Left ventricle myocardium inferior (tissue), 1 donor: ENCODE data around the gene FYB1. TPM values are rescaled to one million over a fixed set of nuclear protein-coding genes. Genes with fewer than 3 reads are reported as not detected.

Source experiments
- DNase-seq: peaks from one replicate; pipeline ENCODE4 v3.0.0-alpha.2; 2020
- H3K27ac ChIP-seq: fragments of 200-600 bp; replicated peaks from 2 replicates; pipeline ENCODE4 v1.8.0; 2021
- H3K27me3 ChIP-seq: fragments of 200-600 bp; 2 replicates; pipeline ENCODE4 v1.8.0; 2021; ENCODE audit warnings: low read depth
- H3K36me3 ChIP-seq: fragments of 200-600 bp; 2 replicates; pipeline ENCODE4 v1.8.0; 2021
- H3K4me1 ChIP-seq: fragments of 200-600 bp; 2 replicates; pipeline ENCODE4 v1.8.0; 2021
- H3K4me3 ChIP-seq: fragments of 200-600 bp; 2 replicates; pipeline ENCODE4 v1.8.0; 2021; ENCODE audit warnings: mild to moderate bottlenecking, moderate library complexity
- H3K9me3 ChIP-seq: fragments of 200-600 bp; replicated peaks from 2 replicates; pipeline ENCODE4 v1.8.0; 2021
- intact Hi-C: fragments of 100-400 bp; cut with micrococcal nuclease; formaldehyde crosslinking; loops from one replicate; pipeline ENCODE4 v1.11.0; 2022
- total RNA-seq: library from RNA; stranded (reverse); fragmentation: NEBNext Ultra II Directional; extraction: Animal tissue kit (Norgen Biotek cat#: 25700); gene quantifications from one replicate; pipeline ENCODE4 v1.2.1, GENCODE V29; 2021
- TF ChIP-seq, protein P1 (sequence below): fragments of 200-600 bp; IDR thresholded peaks from 2 replicates; pipeline ENCODE4 v1.8.0; 2021; ENCODE audit warnings: antibody characterized with exemption, mild to moderate bottlenecking, borderline replicate concordance
- donor health status: DM: no; HTN: yes; CAD: no; lungs with severe emphysema.

The FYB1 gene
- total RNA-seq, 1 donor from 2014 or later, result 4.9 TPM

GRCh38 chr5:39072925-39073766 lies 146.2 kb downstream of the FYB1 start:
- intact Hi-C loops, result no loop called here
- Histone ChIP-seq H3K27me3 (no peaks in the 10 kb centered on the region), H3K4me3 (peak overlapping the region; percentile 91), H3K4me1 (peaks cover 76% of the 10 kb centered on the region), H3K36me3 (peaks cover 6% of the 10 kb centered on the region), H3K9me3 (no peaks in the 10 kb centered on the region), H3K27ac (peak overlapping the region; percentile 99)
- peak; percentile 33 for DNase-seq
- TF ChIP-seq, protein P1, sequence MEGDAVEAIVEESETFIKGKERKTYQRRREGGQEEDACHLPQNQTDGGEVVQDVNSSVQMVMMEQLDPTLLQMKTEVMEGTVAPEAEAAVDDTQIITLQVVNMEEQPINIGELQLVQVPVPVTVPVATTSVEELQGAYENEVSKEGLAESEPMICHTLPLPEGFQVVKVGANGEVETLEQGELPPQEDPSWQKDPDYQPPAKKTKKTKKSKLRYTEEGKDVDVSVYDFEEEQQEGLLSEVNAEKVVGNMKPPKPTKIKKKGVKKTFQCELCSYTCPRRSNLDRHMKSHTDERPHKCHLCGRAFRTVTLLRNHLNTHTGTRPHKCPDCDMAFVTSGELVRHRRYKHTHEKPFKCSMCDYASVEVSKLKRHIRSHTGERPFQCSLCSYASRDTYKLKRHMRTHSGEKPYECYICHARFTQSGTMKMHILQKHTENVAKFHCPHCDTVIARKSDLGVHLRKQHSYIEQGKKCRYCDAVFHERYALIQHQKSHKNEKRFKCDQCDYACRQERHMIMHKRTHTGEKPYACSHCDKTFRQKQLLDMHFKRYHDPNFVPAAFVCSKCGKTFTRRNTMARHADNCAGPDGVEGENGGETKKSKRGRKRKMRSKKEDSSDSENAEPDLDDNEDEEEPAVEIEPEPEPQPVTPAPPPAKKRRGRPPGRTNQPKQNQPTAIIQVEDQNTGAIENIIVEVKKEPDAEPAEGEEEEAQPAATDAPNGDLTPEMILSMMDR, result no peak

DNA sequence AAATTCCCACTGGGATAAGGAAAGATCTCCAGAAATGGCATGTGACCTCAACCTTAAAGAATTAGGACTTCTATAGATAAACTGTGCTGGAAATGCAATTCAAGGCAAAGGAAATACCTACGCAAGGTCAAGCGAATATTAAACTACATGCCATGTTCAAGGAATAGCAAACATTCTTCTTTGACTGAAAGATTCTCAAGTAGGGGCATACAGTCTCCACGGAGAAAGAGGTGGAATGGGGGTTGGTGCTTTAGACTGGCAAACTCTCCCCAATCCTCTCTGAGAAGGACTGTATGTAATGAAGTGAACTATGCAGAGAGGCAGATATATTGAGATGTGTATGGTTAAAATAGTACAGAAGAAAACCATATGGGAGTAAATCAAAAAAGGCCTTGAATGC lies 151.3 kb downstream of the FYB1 start:
- DNase-seq, result no peak
- H3K27ac ChIP-seq, result no peak overlapping the region
- peaks cover 12% of the 10 kb centered on the region for H3K9me3 ChIP-seq
- TF ChIP-seq, protein P1, result no peak
- no peak overlapping the region for H3K4me3 ChIP-seq
- H3K27me3 ChIP-seq, result no peaks in the 10 kb centered on the region
- H3K4me1 ChIP-seq, result peaks cover 88% of the 10 kb centered on the region
- peaks cover 21% of the 10 kb centered on the region for H3K36me3 ChIP-seq
- intact Hi-C loops, result no loop called here

- H3K4me3 ChIP-seq, result no peak overlapping the region
- peaks cover 93% of the 10 kb centered on the region for H3K4me1 ChIP-seq
- intact Hi-C loops, result no loop called here
- peaks cover 12% of the 10 kb centered on the region for H3K9me3 ChIP-seq
- TF ChIP-seq, protein P1, result no peak
- peaks cover 21% of the 10 kb centered on the region for H3K36me3 ChIP-seq
- peak overlapping the region; percentile 4 for H3K27ac ChIP-seq
- no peaks in the 10 kb centered on the region for H3K27me3 ChIP-seq
- DNase-seq, result no peak
These were observed 154.9 kb downstream of the FYB1 start for GRCh38 chr5:39064450-39064849.

DNA sequence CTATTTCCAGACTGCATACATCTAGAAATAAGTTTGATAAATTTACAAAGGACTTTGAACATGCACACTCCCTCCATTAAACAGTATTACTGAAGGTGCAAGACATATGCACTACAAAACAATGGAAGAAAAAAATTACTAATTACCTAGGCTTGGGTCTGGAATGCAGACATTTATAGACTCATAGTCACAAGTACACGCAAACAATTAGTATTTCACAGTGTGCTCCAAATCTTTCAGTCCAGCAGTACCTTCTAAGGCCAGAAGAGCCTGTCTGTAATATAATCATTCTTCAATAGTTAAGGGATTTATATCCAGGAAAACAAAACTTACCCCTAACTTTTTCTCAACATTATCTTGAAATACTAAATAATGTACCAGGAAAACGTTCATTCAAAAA lies 156.3 kb downstream of the FYB1 start:
- no peaks in the 10 kb centered on the region for H3K27me3 ChIP-seq
- no peak overlapping the region for H3K4me3 ChIP-seq
- peaks cover 12% of the 10 kb centered on the region for H3K9me3 ChIP-seq
- TF ChIP-seq, protein P1, result peak; percentile 19
- peaks cover 14% of the 10 kb centered on the region for H3K36me3 ChIP-seq
- intact Hi-C loops, result no loop called here
- peak overlapping the region; percentile 37 for H3K27ac ChIP-seq
- DNase-seq, result no peak
- H3K4me1 ChIP-seq, result peaks cover 94% of the 10 kb centered on the region

DNA sequence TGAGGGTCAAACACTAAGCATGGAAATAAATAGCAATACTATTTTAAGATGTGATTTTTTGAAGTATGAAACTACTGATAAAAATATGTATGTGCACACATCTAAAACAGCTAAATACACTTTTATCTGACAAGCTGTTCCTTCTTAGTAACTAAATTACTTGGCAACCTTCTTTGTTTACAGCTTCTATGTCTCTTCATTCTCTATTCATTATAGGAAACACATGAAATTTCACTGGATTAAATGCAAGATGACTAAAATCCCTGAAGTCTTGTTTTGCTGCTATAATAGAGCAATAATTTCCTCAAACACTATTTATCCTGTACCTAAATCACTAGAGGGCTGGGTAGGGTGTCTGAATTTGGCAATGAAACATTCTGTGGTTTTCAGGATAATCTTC lies 156.8 kb downstream of the FYB1 start:
- Histone ChIP-seq H3K36me3 (peaks cover 14% of the 10 kb centered on the region), H3K27me3 (no peaks in the 10 kb centered on the region), H3K27ac (peak overlapping the region; percentile 37), H3K9me3 (peaks cover 12% of the 10 kb centered on the region), H3K4me3 (peak overlapping the region; percentile 0), H3K4me1 (peaks cover 94% of the 10 kb centered on the region)
- DNase-seq, result no peak
- TF ChIP-seq, protein P1, result no peak
- intact Hi-C loops, result no loop called here
